Testis (tissue), 2 donors: ENCODE results near the gene BCL7B.
"Not testable (repeated sequence)": the region's sequence is repeated elsewhere in the genome, so short reads cannot be mapped to it uniquely, and the experiment has no call there.

ENCODE experiments used
- CTCF ChIP-seq, 3 experiments: fragments of 450-650 bp in 2 of 3; fragments of 200-600 bp in 1 of 3; sonication (generic) in 1 of 3; IDR thresholded peaks; one replicate each; pipeline ENCODE4 v1.5.1; 2016 to 2019; ENCODE audit warnings: antibody characterized with exemption in 3 of 3, mild to moderate bottlenecking in 2 of 3, moderate library complexity in 1 of 3
- POLR2A ChIP-seq: fragments of 450-650 bp; IDR thresholded peaks from one replicate; pipeline ENCODE4 v1.6.1; 2017; ENCODE audit warnings: antibody characterized with exemption, mild to moderate bottlenecking, moderate library complexity

- TF ChIP-seq CTCF (IDR thresholded peaks at IDR 0.05); POLR2A: not testable (repeated sequence)
These were observed 7.4 kb downstream of the BCL7B start for GRCh38 chr7:73550093-73550492.
